Erythroblast (primary cell): ENCODE data around the gene MRPS2.

Experiments
- GATA1 ChIP-seq: IDR thresholded peaks from 2 replicates; pipeline ENCODE4 v1.6.1; 2011; ENCODE audit warnings: low read depth, mild to moderate bottlenecking, control low read depth, low read length, moderate library complexity
- POLR2A ChIP-seq: IDR thresholded peaks from 2 replicates; pipeline ENCODE4 v1.6.1; 2011; ENCODE audit warnings: mild to moderate bottlenecking, low read length

DNA sequence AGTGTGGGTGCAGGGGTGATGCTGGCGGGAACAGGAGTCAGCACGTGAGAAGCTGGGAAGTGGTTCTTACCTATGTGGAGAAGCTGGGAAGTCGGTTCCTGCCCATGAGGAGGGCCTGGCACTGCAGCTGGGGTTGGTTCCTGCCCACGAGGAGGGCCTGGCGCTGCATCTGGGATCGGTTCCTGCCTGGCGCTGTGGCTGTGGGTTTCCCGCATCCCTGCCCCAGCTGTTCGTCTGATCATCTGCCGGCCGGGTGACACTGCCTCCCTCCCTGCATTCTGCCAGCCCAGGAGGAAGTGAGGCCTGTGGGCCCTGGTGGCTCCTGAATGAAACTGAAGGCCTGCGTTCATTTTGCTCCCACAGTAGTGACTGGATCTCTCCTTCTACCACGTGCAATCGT is 50.5 kb downstream of the MRPS2 start:
- no peak for TF ChIP-seq POLR2A
- TF ChIP-seq GATA1: no peak
